ENCODE data around the gene SLC35F4.

SLC35F4 gene
- total RNA-seq: 0 reads per million in 3 donors

- H3K4me3 ChIP-seq (ENCODE audit: insufficient read depth, low read depth, low read length, poor library complexity, severe bottlenecking): no peak within 1 kb of the TSS
- no peaks in the 10 kb centered on the region for H3K9me3 ChIP-seq (ENCODE audit: control insufficient read depth, low read length)
- no peaks in the 10 kb centered on the region for H3K36me3 ChIP-seq (ENCODE audit: control insufficient read depth, insufficient read depth, low read length)
- no peak for DNase-seq
- no peaks in the 10 kb centered on the region for H3K4me1 ChIP-seq (ENCODE audit: control insufficient read depth, insufficient read depth, low read length, poor library complexity, severe bottlenecking)
- H3K27me3 ChIP-seq (replicated peaks; ENCODE audit: control insufficient read depth, insufficient read depth, low read length, poor library complexity, severe bottlenecking): no peaks in the 10 kb centered on the region
- no peak within 1 kb of the TSS for H3K27ac ChIP-seq (ENCODE audit: insufficient read depth, low read length, poor library complexity, severe bottlenecking)
Observed at GRCh38 chr14:57865403-57866198, at the start of gene SLC35F4. SLC35F4 (minus strand) TSS chr14:57866092.

- H3K27ac ChIP-seq (ENCODE audit: insufficient read depth, low read length, poor library complexity, severe bottlenecking): no peak overlapping the region
- H3K4me1 ChIP-seq (ENCODE audit: control insufficient read depth, insufficient read depth, low read length, poor library complexity, severe bottlenecking): no peaks in the 10 kb centered on the region
- H3K9me3 ChIP-seq (ENCODE audit: control insufficient read depth, low read length): no peaks in the 10 kb centered on the region
- no peak overlapping the region for H3K4me3 ChIP-seq (ENCODE audit: insufficient read depth, low read depth, low read length, poor library complexity, severe bottlenecking)
- H3K27me3 ChIP-seq (replicated peaks; ENCODE audit: control insufficient read depth, insufficient read depth, low read length, poor library complexity, severe bottlenecking): no peaks in the 10 kb centered on the region
- no peaks in the 10 kb centered on the region for H3K36me3 ChIP-seq (ENCODE audit: control insufficient read depth, insufficient read depth, low read length)
- no peak for DNase-seq
Observed at GRCh38 chr14:57909626-57910025, 43.7 kb upstream of the SLC35F4 start.

- no peaks in the 10 kb centered on the region for H3K9me3 ChIP-seq (ENCODE audit: control insufficient read depth, low read length)
- H3K27me3 ChIP-seq (replicated peaks; ENCODE audit: control insufficient read depth, insufficient read depth, low read length, poor library complexity, severe bottlenecking): no peaks in the 10 kb centered on the region
Observed at GRCh38 chr14:57903954-57904353, 38.1 kb upstream of the SLC35F4 start.

GRCh38 chr14:57898837-57899572 lies 33.1 kb upstream of the SLC35F4 start:
- Histone ChIP-seq H3K36me3 (ENCODE audit: control insufficient read depth, insufficient read depth, low read length) (no peaks in the 10 kb centered on the region), H3K9me3 (ENCODE audit: control insufficient read depth, low read length) (no peaks in the 10 kb centered on the region), H3K4me1 (ENCODE audit: control insufficient read depth, insufficient read depth, low read length, poor library complexity, severe bottlenecking) (no peaks in the 10 kb centered on the region), H3K4me3 (ENCODE audit: insufficient read depth, low read depth, low read length, poor library complexity, severe bottlenecking) (no peak overlapping the region), H3K27me3 (replicated peaks; ENCODE audit: control insufficient read depth, insufficient read depth, low read length, poor library complexity, severe bottlenecking) (no peaks in the 10 kb centered on the region), H3K27ac (ENCODE audit: insufficient read depth, low read length, poor library complexity, severe bottlenecking) (no peak overlapping the region)
- DNase-seq: no peak

More at GRCh38 chr14:57903954-57904353, 38.1 kb upstream of the SLC35F4 start:
- no peak overlapping the region for H3K27ac ChIP-seq (ENCODE audit: insufficient read depth, low read length, poor library complexity, severe bottlenecking)
- H3K4me3 ChIP-seq (ENCODE audit: insufficient read depth, low read depth, low read length, poor library complexity, severe bottlenecking): no peak overlapping the region
- no peaks in the 10 kb centered on the region for H3K36me3 ChIP-seq (ENCODE audit: control insufficient read depth, insufficient read depth, low read length)
- no peak for DNase-seq
- no peaks in the 10 kb centered on the region for H3K4me1 ChIP-seq (ENCODE audit: control insufficient read depth, insufficient read depth, low read length, poor library complexity, severe bottlenecking)

GRCh38 chr14:57897144-57897748 lies 31.4 kb upstream of the SLC35F4 start:
- DNase-seq: no peak
- no peak overlapping the region for H3K4me3 ChIP-seq (ENCODE audit: insufficient read depth, low read depth, low read length, poor library complexity, severe bottlenecking)

GRCh38 chr14:57889245-57889644 lies 23.4 kb upstream of the SLC35F4 start:
- no peaks in the 10 kb centered on the region for H3K27me3 ChIP-seq (replicated peaks; ENCODE audit: control insufficient read depth, insufficient read depth, low read length, poor library complexity, severe bottlenecking)
- H3K9me3 ChIP-seq (ENCODE audit: control insufficient read depth, low read length): no peaks in the 10 kb centered on the region
- no peak for DNase-seq

More at GRCh38 chr14:57897144-57897748, 31.4 kb upstream of the SLC35F4 start:
- no peaks in the 10 kb centered on the region for H3K4me1 ChIP-seq (ENCODE audit: control insufficient read depth, insufficient read depth, low read length, poor library complexity, severe bottlenecking)
- no peak overlapping the region for H3K27ac ChIP-seq (ENCODE audit: insufficient read depth, low read length, poor library complexity, severe bottlenecking)
- H3K9me3 ChIP-seq (ENCODE audit: control insufficient read depth, low read length): no peaks in the 10 kb centered on the region
- H3K27me3 ChIP-seq (replicated peaks; ENCODE audit: control insufficient read depth, insufficient read depth, low read length, poor library complexity, severe bottlenecking): no peaks in the 10 kb centered on the region
- H3K36me3 ChIP-seq (ENCODE audit: control insufficient read depth, insufficient read depth, low read length): no peaks in the 10 kb centered on the region

GRCh38 chr14:57884175-57884574 lies 18.3 kb upstream of the SLC35F4 start:
- no peaks in the 10 kb centered on the region for H3K27me3 ChIP-seq (replicated peaks; ENCODE audit: control insufficient read depth, insufficient read depth, low read length, poor library complexity, severe bottlenecking)
- no peaks in the 10 kb centered on the region for H3K4me1 ChIP-seq (ENCODE audit: control insufficient read depth, insufficient read depth, low read length, poor library complexity, severe bottlenecking)

More at GRCh38 chr14:57889245-57889644, 23.4 kb upstream of the SLC35F4 start:
- Histone ChIP-seq H3K27ac (ENCODE audit: insufficient read depth, low read length, poor library complexity, severe bottlenecking) (no peak overlapping the region), H3K4me3 (ENCODE audit: insufficient read depth, low read depth, low read length, poor library complexity, severe bottlenecking) (no peak overlapping the region), H3K36me3 (ENCODE audit: control insufficient read depth, insufficient read depth, low read length) (no peaks in the 10 kb centered on the region), H3K4me1 (ENCODE audit: control insufficient read depth, insufficient read depth, low read length, poor library complexity, severe bottlenecking) (no peaks in the 10 kb centered on the region)

GRCh38 chr14:57883061-57883460 lies 17.2 kb upstream of the SLC35F4 start:
- H3K36me3 ChIP-seq (ENCODE audit: control insufficient read depth, insufficient read depth, low read length): no peaks in the 10 kb centered on the region

More at GRCh38 chr14:57884175-57884574, 18.3 kb upstream of the SLC35F4 start:
- Histone ChIP-seq H3K27ac (ENCODE audit: insufficient read depth, low read length, poor library complexity, severe bottlenecking) (no peak overlapping the region), H3K9me3 (ENCODE audit: control insufficient read depth, low read length) (no peaks in the 10 kb centered on the region), H3K36me3 (ENCODE audit: control insufficient read depth, insufficient read depth, low read length) (no peaks in the 10 kb centered on the region), H3K4me3 (ENCODE audit: insufficient read depth, low read depth, low read length, poor library complexity, severe bottlenecking) (no peak overlapping the region)
- no peak for DNase-seq

GRCh38 chr14:57879516-57879915 lies 13.6 kb upstream of the SLC35F4 start:
- H3K4me3 ChIP-seq (ENCODE audit: insufficient read depth, low read depth, low read length, poor library complexity, severe bottlenecking): no peak overlapping the region
- H3K27me3 ChIP-seq (replicated peaks; ENCODE audit: control insufficient read depth, insufficient read depth, low read length, poor library complexity, severe bottlenecking): no peaks in the 10 kb centered on the region
- no peak for DNase-seq
- H3K36me3 ChIP-seq (ENCODE audit: control insufficient read depth, insufficient read depth, low read length): no peaks in the 10 kb centered on the region
- H3K27ac ChIP-seq (ENCODE audit: insufficient read depth, low read length, poor library complexity, severe bottlenecking): no peak overlapping the region
- H3K4me1 ChIP-seq (ENCODE audit: control insufficient read depth, insufficient read depth, low read length, poor library complexity, severe bottlenecking): no peaks in the 10 kb centered on the region
- no peaks in the 10 kb centered on the region for H3K9me3 ChIP-seq (ENCODE audit: control insufficient read depth, low read length)

More at GRCh38 chr14:57883061-57883460, 17.2 kb upstream of the SLC35F4 start:
- DNase-seq: no peak
- H3K4me1 ChIP-seq (ENCODE audit: control insufficient read depth, insufficient read depth, low read length, poor library complexity, severe bottlenecking): no peaks in the 10 kb centered on the region
- no peaks in the 10 kb centered on the region for H3K27me3 ChIP-seq (replicated peaks; ENCODE audit: control insufficient read depth, insufficient read depth, low read length, poor library complexity, severe bottlenecking)
- no peak overlapping the region for H3K27ac ChIP-seq (ENCODE audit: insufficient read depth, low read length, poor library complexity, severe bottlenecking)
- no peaks in the 10 kb centered on the region for H3K9me3 ChIP-seq (ENCODE audit: control insufficient read depth, low read length)
- no peak overlapping the region for H3K4me3 ChIP-seq (ENCODE audit: insufficient read depth, low read depth, low read length, poor library complexity, severe bottlenecking)

All from effector memory CD4-positive, alpha-beta T cell (primary cell).